Measurements from ENCODE around the gene MAPK10.

DNA sequence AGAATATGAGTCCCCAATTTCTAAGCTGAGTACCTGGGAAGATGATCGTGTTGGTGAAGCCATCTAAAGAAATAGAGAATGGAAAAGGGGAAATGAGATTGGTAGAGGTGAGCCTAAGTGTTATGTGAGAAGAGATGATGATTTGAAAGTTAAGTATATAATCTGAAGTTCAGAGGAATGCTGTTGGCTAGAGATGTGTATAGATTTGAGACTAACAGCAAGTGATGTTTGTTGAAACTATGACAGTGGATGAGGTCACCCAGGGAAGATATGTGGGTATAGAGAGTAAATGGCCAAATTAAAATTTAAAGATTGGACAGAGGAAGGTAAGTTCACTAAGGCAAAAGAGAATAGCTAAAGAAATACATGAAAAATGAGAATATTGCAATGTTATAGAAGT is 324.2 kb downstream of the MAPK10 start:
- TF ChIP-seq EP300 (IDR thresholded peaks at IDR 0.05) (no peak), POLR2A (IDR thresholded peaks at IDR 0.05) (no peak)
- TF ChIP-seq, protein P1, sequence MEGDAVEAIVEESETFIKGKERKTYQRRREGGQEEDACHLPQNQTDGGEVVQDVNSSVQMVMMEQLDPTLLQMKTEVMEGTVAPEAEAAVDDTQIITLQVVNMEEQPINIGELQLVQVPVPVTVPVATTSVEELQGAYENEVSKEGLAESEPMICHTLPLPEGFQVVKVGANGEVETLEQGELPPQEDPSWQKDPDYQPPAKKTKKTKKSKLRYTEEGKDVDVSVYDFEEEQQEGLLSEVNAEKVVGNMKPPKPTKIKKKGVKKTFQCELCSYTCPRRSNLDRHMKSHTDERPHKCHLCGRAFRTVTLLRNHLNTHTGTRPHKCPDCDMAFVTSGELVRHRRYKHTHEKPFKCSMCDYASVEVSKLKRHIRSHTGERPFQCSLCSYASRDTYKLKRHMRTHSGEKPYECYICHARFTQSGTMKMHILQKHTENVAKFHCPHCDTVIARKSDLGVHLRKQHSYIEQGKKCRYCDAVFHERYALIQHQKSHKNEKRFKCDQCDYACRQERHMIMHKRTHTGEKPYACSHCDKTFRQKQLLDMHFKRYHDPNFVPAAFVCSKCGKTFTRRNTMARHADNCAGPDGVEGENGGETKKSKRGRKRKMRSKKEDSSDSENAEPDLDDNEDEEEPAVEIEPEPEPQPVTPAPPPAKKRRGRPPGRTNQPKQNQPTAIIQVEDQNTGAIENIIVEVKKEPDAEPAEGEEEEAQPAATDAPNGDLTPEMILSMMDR (IDR thresholded peaks at IDR 0.05): no peak
